Measurements from ENCODE around the gene NKX1-1. TPM values are rescaled to one million over a fixed set of nuclear protein-coding genes. Genes with fewer than 3 reads are reported as not detected.

The NKX1-1 gene
- total RNA-seq, 1 experiment from 2014 or later, result not detected

DNA sequence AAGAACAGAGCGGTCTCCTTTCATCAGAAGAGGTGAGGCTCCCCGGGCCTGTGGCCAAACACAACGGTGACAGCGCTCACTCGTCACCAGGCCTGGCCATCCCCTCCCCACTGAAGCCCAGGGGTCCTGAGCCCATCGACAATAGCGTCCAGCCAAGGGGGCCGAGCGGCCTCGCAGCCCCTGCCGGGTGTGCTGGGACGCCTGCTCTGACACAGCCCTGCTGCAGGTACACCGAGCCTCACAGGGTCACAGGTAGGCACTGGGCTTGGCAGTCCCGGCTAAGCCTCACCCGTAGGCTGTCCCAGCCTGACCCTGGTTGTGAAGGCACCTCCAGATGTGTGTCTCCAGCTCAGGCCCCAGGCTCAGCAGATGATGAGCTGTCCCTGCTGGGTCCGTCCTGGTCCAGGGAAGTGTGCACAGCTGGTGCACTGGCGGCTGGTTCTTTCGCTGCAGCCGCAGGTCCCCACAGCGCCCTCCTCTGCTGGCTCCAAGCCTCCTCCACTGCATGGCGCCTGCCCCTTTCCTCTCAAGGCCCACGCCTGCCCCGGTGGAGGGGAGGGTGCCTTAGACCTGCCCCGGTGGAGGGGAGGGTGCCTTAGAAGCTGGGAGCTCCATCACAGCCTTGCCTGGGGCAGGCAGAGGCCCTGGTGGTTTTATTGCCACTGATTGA is 37.7 kb downstream of the NKX1-1 start:
- Histone ChIP-seq H3K4me3 (no peak overlapping the region), H3K27me3 (no peaks in the 10 kb centered on the region), H3K27ac (no peak overlapping the region), H3K4me1 (no peaks in the 10 kb centered on the region), H3K36me3 (no peaks in the 10 kb centered on the region), H3K9me3 (replicated peaks) (no peaks in the 10 kb centered on the region)
- no peak for DNase-seq

DNA sequence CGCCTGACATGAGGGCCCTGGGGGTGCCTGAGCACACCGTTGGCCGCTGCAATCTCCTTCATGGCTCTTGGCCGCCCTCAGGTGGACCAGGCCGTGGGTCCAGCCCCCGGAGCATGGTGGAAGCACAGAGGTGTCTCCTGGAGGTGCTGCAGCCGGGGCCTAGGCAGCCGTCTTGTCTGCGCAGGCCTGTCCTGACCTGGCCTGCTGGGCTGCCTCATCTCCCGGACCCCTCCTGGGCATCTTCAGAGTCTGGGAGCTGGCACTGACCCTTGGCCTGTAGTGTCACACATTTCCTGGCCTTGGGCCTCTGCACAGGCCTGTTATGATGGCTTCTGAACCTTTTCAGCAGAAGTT is 38.3 kb downstream of the NKX1-1 start:
- H3K4me1 ChIP-seq, result no peaks in the 10 kb centered on the region
- H3K36me3 ChIP-seq, result no peaks in the 10 kb centered on the region
- H3K9me3 ChIP-seq (replicated peaks), result no peaks in the 10 kb centered on the region
- no peak overlapping the region for H3K27ac ChIP-seq
- no peaks in the 10 kb centered on the region for H3K27me3 ChIP-seq
- DNase-seq, result no peak
- H3K4me3 ChIP-seq, result no peak overlapping the region

DNA sequence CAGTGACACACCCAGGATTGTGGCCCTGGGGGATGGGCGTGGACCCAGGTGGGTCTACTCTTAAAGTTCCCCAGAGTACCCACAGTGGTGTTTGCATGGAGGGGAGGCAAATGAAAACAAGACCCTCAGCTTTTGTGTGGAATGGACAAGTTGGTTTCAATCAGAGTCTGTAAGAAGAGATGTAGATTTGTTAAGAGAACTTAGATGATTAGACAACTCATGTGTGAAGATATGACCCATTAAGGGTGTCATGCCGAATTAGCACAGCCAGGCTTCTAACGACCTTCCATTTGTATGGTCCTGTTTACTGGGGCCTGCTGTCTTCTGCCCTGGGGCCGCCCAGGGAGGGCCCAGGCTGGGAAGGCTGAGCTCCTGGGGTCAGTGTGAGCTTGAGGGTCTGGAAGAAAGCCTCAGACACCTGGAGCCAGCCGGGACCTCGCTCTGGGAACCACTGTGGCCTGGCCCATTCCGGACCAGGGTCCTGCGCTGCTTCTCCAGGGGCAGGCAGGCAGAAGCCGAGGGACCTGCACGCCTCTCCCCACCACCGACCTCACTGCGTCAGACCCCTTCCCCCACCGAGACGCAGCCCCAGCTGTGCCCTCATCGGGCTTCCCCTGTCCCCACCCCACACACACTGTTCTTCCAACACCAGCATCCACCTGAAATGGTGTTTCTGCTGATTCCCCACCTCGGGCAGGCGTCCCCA is 38.9 kb downstream of the NKX1-1 start:
- Histone ChIP-seq H3K27me3 (no peaks in the 10 kb centered on the region), H3K36me3 (no peaks in the 10 kb centered on the region), H3K4me3 (no peak overlapping the region), H3K4me1 (no peaks in the 10 kb centered on the region), H3K27ac (no peak overlapping the region), H3K9me3 (replicated peaks) (no peaks in the 10 kb centered on the region)
- DNase-seq, result no peak

DNA sequence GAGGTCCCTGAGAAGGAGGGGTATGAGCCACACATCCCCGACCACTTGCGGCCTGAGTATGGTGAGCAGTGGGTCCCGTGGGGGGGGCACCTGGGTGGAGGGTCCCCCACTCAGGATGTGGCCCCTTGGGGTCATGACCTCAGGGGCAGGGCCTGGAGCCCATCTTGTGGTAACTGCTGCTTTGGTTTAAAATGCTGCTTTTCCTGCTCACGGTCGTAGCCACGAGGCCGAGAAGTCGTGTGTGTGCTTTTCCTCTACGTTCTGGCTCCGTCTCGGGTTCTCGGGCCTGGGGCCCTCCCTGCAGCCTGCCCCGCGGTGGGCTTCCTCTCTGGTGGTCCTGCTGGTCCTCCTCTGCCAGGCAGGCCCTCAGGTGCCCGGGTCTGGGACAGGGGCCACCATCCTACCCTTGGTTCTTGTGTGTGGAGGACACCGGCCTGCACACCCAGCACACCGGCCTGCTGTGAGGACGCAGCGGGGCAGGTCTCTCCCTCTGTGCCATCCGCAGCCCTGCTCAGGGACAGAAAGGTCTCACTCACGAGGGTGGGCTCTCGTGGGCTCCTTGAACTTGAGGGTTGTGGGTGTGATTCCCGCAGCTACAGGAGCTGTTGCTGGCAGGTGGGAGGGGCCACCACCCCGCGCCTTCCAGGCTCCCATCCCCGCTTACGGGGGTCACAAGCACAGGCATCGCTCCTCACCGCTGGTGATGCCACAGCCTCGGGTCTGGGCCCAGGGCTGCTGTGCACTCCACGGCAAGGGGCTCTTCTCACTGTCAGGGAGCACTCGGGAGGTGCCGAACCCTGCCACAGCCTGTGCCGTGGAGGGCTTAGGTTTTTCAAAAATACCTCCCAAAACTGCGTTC is 39.6 kb downstream of the NKX1-1 start:
- Histone ChIP-seq H3K36me3 (no peaks in the 10 kb centered on the region), H3K27me3 (no peaks in the 10 kb centered on the region), H3K9me3 (replicated peaks) (no peaks in the 10 kb centered on the region), H3K27ac (no peak overlapping the region), H3K4me1 (no peaks in the 10 kb centered on the region), H3K4me3 (no peak overlapping the region)
- no peak for DNase-seq

DNA sequence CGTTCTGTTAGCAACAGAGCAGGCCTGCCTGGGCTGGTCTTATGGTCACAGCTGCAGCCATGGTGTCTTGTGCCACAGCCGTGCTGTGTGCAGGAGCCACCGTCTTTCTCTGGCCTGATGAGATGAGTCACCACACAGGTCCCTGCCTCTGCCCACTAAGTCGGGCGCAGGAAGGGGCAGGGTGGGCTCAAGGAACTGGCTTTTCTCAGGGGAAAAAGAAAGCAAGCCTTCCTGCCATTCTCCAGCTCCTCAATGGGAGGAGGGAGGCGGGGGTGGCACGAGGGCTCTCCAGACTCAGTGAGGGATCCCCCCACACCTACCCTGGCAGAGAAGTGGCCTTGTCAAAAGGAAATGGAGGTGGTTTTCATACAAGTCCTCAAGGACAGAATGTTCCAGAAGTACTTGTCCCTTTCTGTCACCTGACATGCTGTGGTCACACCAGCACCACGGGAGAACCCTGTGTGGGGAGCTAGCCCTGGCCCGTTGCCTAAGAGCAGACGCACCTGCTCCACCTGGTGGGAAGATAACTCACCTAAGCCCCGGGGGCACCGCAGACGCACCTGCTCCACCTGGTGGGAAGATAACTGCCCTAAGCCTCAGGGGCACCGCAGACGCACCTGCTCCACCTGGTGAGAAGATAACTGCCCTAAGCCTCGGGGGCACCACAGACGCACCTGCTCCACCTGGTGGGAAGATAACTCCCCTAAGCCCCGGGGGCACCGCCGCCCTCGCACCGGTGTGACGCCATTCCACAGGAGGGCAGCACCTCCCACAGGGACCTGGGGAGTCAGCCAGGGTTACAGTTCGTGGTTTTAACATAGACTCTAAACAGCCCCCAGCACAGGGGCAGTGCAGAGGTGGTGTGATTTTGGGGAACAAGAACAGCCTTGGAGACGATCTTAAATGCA is 40.7 kb downstream of the NKX1-1 start:
- H3K4me1 ChIP-seq, result no peaks in the 10 kb centered on the region
- no peak for DNase-seq

DNA sequence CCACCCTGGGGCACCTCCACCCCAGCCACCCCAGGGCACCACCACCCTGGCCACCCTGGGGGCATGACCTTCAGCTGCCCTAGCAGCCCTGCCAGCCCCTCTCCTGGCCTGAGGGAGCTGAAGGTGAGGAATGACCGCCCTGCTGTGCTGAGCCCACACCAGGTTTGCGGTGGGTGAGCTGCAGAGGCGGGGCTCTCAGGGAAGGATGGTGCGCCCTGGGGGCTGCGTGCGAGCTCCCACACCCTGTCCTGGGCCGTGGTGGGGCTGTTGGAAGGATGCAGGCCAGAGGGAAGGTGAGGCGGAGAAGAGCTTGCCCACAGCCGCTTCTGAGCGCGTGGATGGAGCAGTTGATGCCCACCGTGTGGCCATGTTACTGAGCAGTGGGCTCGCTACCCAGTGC is 41.5 kb downstream of the NKX1-1 start:
- no peak overlapping the region for H3K4me3 ChIP-seq
- DNase-seq, result no peak
- H3K27me3 ChIP-seq, result no peaks in the 10 kb centered on the region
- no peak overlapping the region for H3K27ac ChIP-seq
- no peaks in the 10 kb centered on the region for H3K9me3 ChIP-seq (replicated peaks)
- no peaks in the 10 kb centered on the region for H3K36me3 ChIP-seq
- no peaks in the 10 kb centered on the region for H3K4me1 ChIP-seq

More for the DNA sequence above, 40.7 kb downstream of the NKX1-1 start:
- no peak overlapping the region for H3K27ac ChIP-seq
- no peaks in the 10 kb centered on the region for H3K9me3 ChIP-seq (replicated peaks)
- no peak overlapping the region for H3K4me3 ChIP-seq
- no peaks in the 10 kb centered on the region for H3K27me3 ChIP-seq
- no peaks in the 10 kb centered on the region for H3K36me3 ChIP-seq

DNA sequence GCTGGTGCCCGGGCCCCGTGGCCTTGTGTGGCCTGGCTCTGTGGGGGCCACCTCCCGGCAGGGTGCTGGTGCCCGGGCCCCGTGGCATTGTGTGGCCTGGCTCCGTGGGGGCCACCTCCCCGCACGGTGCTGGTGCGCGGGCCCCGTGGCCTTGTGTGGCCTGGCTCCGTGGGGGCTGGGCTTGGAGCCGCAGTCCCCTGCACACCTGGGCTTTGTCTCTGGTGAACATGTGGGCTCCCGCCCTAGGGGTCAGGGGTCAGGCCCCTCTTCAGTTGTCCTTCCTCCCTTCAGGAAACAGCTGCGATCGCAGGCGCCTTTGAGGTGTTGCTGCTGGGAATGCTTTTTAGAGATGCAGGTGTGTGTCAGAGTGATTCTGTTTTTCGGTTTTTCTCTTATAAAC is 42.0 kb downstream of the NKX1-1 start:
- H3K27me3 ChIP-seq, result no peaks in the 10 kb centered on the region
- H3K4me1 ChIP-seq, result no peaks in the 10 kb centered on the region
- DNase-seq, result no peak
- no peaks in the 10 kb centered on the region for H3K9me3 ChIP-seq (replicated peaks)
- H3K27ac ChIP-seq, result no peak overlapping the region
- H3K4me3 ChIP-seq, result no peak overlapping the region
- H3K36me3 ChIP-seq, result no peaks in the 10 kb centered on the region

DNA sequence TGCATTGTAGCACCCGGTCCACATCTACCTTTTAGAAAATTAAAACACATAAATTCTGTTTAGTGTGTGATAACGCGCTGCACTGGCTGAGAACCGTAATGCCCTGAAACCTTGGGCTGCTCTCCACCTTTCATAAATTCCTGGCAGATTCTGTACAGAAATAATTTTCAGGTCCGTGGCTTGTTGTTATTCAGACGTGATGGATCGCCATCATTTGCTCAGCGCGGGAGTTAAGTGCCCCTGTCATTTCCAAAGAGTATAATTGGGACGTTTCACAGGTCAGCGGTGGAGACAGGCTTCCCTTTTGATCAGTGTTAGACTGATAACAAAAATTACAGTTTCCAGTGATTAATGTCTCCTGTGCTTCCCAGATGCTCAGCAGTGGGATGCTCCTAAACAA is 42.7 kb downstream of the NKX1-1 start:
- H3K4me3 ChIP-seq, result no peak overlapping the region
- H3K9me3 ChIP-seq (replicated peaks), result no peaks in the 10 kb centered on the region
- no peak for DNase-seq
- no peaks in the 10 kb centered on the region for H3K36me3 ChIP-seq
- H3K27me3 ChIP-seq, result no peaks in the 10 kb centered on the region
- H3K27ac ChIP-seq, result no peak overlapping the region
- H3K4me1 ChIP-seq, result no peaks in the 10 kb centered on the region

DNA sequence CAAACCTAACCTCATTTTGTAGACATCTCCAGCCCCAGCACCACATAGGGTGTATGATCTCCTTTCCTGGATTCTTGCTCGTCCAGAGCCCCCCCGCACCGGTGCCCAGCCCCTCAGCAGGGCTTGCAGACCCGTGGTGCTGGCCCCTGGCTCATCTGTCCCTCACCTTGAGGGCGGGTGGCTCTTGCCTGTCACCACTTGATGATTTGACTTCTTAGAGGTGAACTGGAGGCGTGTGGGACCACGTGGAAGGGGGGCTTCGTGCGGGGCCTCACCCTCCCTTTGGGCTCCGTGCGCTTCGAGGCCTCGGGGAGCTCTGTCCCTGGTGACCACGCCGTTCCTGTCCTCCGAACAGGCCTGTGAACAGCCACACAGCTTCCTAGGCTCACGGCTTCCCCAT is 43.7 kb downstream of the NKX1-1 start:
- no peaks in the 10 kb centered on the region for H3K36me3 ChIP-seq
- H3K27me3 ChIP-seq, result no peaks in the 10 kb centered on the region
- H3K4me1 ChIP-seq, result no peaks in the 10 kb centered on the region
- no peak for DNase-seq
- H3K4me3 ChIP-seq, result no peak overlapping the region
- no peaks in the 10 kb centered on the region for H3K9me3 ChIP-seq (replicated peaks)
- no peak overlapping the region for H3K27ac ChIP-seq

DNA sequence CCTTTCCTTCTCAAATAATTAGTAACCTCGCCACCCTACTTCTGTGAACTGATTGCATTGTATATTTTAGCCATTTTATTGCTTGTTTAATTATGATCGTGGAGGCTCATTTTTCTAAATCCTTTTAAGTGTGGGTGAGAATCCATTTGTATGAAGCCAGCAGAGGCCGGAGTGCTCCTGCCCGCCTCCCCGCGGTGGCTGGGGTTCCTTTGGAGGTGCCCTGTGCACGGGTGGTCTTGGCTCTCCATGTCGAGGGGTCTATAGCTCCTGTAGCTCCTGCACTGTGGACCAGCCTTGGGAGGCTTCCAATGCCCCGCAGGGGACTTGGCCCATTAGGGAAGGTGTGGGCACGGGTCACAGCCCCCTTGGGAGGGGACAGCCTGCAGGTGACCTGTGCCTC is 44.2 kb downstream of the NKX1-1 start:
- Histone ChIP-seq H3K4me3 (no peak overlapping the region), H3K9me3 (replicated peaks) (no peaks in the 10 kb centered on the region), H3K36me3 (no peaks in the 10 kb centered on the region), H3K27me3 (no peaks in the 10 kb centered on the region), H3K27ac (no peak overlapping the region), H3K4me1 (no peaks in the 10 kb centered on the region)
- no peak for DNase-seq

DNA sequence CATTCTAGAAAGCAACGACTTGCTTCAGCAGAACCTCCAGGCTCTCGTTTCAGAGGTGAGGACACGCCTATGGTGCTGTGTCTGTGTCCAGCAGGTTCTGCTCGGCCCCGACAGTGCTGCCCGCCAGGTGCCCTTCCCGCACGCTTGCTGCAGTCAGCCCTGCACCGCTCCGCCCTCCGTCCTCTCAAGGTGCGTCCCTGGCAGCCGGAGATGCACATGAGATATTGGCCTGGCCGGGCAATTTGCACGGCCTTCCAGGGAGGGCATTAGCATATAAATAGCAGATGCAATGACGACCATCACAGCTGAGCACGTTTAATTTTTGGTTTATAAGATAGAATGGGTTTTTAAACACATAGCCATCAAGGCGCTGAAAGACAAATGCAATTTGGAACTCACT is 44.8 kb downstream of the NKX1-1 start:
- Histone ChIP-seq H3K9me3 (replicated peaks) (no peaks in the 10 kb centered on the region), H3K27ac (no peak overlapping the region), H3K4me1 (no peaks in the 10 kb centered on the region), H3K36me3 (no peaks in the 10 kb centered on the region), H3K27me3 (no peaks in the 10 kb centered on the region), H3K4me3 (no peak overlapping the region)
- DNase-seq, result no peak

DNA sequence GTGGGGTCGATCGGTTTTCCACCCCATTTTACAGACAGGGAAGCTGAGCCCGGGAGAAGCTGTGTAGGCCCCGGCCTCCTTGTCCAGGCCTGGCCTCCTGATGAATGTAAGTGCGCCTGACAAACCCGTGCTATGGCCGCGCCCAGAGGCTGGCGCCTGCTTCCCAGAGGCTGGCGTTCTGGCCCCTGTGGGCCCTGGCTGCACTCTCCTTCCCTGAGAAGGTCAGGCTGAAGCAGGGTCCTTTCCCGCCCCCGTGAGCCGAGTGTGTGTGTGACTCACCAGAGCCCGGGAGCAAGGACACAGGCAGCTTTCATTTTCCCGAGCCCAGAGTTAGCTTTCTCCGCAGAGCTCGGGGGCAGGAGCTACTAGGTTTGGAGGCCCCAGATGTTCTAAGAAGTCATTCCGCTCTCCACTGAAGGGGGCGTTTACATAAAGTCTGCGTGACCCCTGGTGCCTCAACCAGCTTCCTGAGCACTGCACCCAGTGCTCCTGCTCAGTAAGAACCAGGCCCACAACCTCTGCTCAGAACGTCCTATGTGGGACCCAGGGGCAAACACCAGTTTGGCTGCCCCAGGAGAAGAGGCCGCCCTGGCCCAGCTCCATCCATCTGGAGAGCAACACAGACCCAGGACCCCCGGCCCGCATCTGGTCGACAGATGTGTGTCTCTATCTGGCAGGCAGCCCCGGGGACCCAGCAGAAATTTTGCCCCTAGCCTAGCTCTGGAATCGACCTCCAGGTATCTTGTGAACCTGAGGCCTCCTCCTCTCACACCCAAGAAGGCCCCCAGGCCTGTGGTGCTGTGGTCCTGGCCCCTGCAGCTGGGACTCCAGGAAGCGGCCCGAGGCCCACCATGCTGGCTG is 45.6 kb downstream of the NKX1-1 start:
- H3K27ac ChIP-seq, result no peak overlapping the region
- H3K4me3 ChIP-seq, result no peak overlapping the region
- H3K27me3 ChIP-seq, result no peaks in the 10 kb centered on the region
- DNase-seq, result no peak
- H3K9me3 ChIP-seq (replicated peaks), result no peaks in the 10 kb centered on the region
- peaks cover 4% of the 10 kb centered on the region; the same call in 1 of the 2 replicates for H3K36me3 ChIP-seq
- no peaks in the 10 kb centered on the region for H3K4me1 ChIP-seq

DNA sequence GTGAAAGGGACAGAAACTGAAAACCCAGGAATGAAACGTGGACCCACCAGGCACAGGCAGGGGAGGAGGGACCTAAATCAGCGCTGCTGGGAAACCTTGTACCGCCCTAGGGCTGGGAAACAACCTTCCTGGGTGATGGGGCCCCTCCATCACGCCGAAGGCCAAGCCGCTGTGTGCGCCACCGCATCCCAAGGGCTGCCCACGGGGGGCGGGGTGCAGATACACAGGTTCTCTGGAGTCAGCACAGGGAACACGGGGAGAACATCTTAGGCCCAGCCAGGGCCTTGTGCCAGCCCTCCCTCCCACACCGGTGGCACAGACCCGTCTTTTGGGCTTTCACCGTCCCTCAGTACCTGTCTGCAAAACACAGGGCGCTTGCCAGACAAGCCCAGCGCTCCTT is 46.3 kb downstream of the NKX1-1 start:
- H3K36me3 ChIP-seq, result peaks cover 5% of the 10 kb centered on the region; the same call in 1 of the 2 replicates
- H3K27me3 ChIP-seq, result no peaks in the 10 kb centered on the region
- H3K4me1 ChIP-seq, result no peaks in the 10 kb centered on the region
- no peak overlapping the region for H3K4me3 ChIP-seq
- H3K9me3 ChIP-seq (replicated peaks), result no peaks in the 10 kb centered on the region
- no peak overlapping the region for H3K27ac ChIP-seq
- DNase-seq, result no peak

DNA sequence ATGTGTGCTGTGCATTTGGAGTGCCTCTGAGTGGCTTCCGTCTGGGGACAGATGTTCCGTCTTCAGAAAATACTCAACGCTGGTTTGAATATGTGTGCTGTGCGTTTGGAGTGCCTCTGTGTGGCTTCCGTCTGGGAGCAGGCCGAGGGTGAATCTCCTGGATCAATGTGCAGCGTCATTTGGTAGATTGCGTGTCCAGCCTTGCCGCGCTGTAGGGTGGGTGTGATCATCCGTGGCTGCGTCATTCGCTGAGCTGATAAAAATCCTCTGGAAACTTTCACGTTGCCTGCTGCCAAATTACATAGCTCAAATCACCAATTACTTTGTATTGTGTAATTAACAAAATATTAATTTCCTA is 47.1 kb downstream of the NKX1-1 start:
- Histone ChIP-seq H3K4me1 (no peaks in the 10 kb centered on the region), H3K27ac (no peak overlapping the region), H3K4me3 (no peak overlapping the region), H3K9me3 (replicated peaks) (no peaks in the 10 kb centered on the region), H3K27me3 (no peaks in the 10 kb centered on the region), H3K36me3 (peaks cover 5% of the 10 kb centered on the region; the same call in 1 of the 2 replicates)
- no peak for DNase-seq

All from SJCRH30 (cell line).